B cell (primary cell): ENCODE measurements around the gene ATXN2L. TPM values are rescaled to one million over a fixed set of nuclear protein-coding genes. Genes with fewer than 3 reads are reported as not detected.
A peak's percentile ranks its signal among the peaks of the same experiment; 100 is the strongest.
"Not testable (repeated sequence)": the region's sequence is repeated elsewhere in the genome, so short reads cannot be mapped to it uniquely, and the experiment has no call there.

Experiments used
- ATAC-seq: fragments of 200-7000 bp; cut with Tn5 transposase; one replicate; pipeline ENCODE4 v1.10.0; 2021; ENCODE audit warnings: low read depth, mild to moderate bottlenecking, moderate number of reproducible peaks, moderate library complexity
- CTCF ChIA-PET: fragments of 350-600 bp; sonication (Branson Sonifier 250); formaldehyde crosslinking; loops from one replicate; lab custom pipeline; 2021; ENCODE audit warnings: antibody characterized with exemption, inconsistent platforms; lab: Charles Lee
- POLR2A ChIA-PET: fragments of 350-600 bp; sonication (Branson Sonifier 250); formaldehyde crosslinking; loops from one replicate; lab custom pipeline; 2021; ENCODE audit warnings: antibody characterized with exemption; lab: Charles Lee
- DNase-seq: peaks from one replicate; pipeline ENCODE4 v3.0.0; 2013
- H2AFZ ChIP-seq: 2 replicates; pipeline ENCODE4 v1.6.1; 2012; ENCODE audit warnings: mild to moderate bottlenecking, low read depth, low read length; ENCODE audit not compliant: insufficient read depth, poor library complexity, severe bottlenecking
- H3K27ac ChIP-seq, 2 donors: 1 replicate in 1 of 2; 2 replicates in 1 of 2; pipeline ENCODE4 v1.5.1; 2012 to 2013; ENCODE audit warnings: low read length in 2 of 2, mild to moderate bottlenecking in 2 of 2, moderate library complexity in 1 of 2
- H3K27me3 ChIP-seq, 4 experiments: fragments of 200-600 bp in 1 of 4; sonication (generic) in 1 of 4; replicated peaks in 1 of 4; 1 replicate in 2 of 4; 2 replicates in 2 of 4; pipeline versions ENCODE4 v1.6.1 to v1.7.0; 2013 to 2016; ENCODE audit warnings: low read length in 3 of 4, mild to moderate bottlenecking in 2 of 4, mixed read lengths in 1 of 4, moderate library complexity in 1 of 4; ENCODE audit not compliant: insufficient read depth in 4 of 4, control insufficient read depth in 3 of 4; ENCODE audit errors: control extremely low read depth in 1 of 4
- H3K36me3 ChIP-seq, 2 experiments: replicated peaks in 1 of 2; 1 replicate in 1 of 2; 2 replicates in 1 of 2; pipeline versions ENCODE4 v1.6.1 to v1.7.1; 2013; ENCODE audit warnings: low read length in 1 of 2; ENCODE audit not compliant: insufficient read depth in 2 of 2, control insufficient read depth in 1 of 2; ENCODE audit errors: control extremely low read depth in 1 of 2, extremely low read depth in 1 of 2
- H3K4me1 ChIP-seq, 2 donors: fragments of 200-600 bp in 1 of 2; sonication (generic) in 1 of 2; 1 replicate in 1 of 2; 2 replicates in 1 of 2; pipeline versions ENCODE4 v1.5.1 to v1.6.1; 2013 to 2017; ENCODE audit warnings: low read length in 2 of 2; ENCODE audit not compliant: control insufficient read depth in 2 of 2, insufficient read depth in 2 of 2
- H3K4me2 ChIP-seq: replicated peaks from 2 replicates; pipeline ENCODE3; 2012; ENCODE audit warnings: mild to moderate bottlenecking, low read depth, low read length; ENCODE audit not compliant: poor library complexity, severe bottlenecking
- H3K4me3 ChIP-seq, 5 experiments: fragments of 200-600 bp in 1 of 5; sonication (generic) in 1 of 5; 1 replicate in 3 of 5; 2 replicates in 2 of 5; pipeline versions ENCODE4 v1.5.1 to v1.7.0; 2011 to 2016; ENCODE audit warnings: low read length in 4 of 5, mild to moderate bottlenecking in 4 of 5, low read depth in 2 of 5, control low read depth in 1 of 5, moderate library complexity in 1 of 5; ENCODE audit not compliant: insufficient read depth in 1 of 5; ENCODE audit errors: control extremely low read depth in 1 of 5, extremely low read depth in 1 of 5
- H3K79me2 ChIP-seq: fragments of 200-600 bp; sonication (generic); one replicate; pipeline ENCODE4 v1.6.0; 2016; ENCODE audit warnings: low read length; ENCODE audit not compliant: control insufficient read depth, insufficient read depth
- H3K9ac ChIP-seq: fragments of 200-600 bp; sonication (generic); 2 replicates; pipeline ENCODE4 v1.6.1; 2017; ENCODE audit warnings: mild to moderate bottlenecking, low read length, moderate library complexity
- H3K9me3 ChIP-seq, 3 donors: one replicate each; pipeline versions ENCODE4 v1.6.1 to v1.7.1; 2013; ENCODE audit warnings: low read length in 2 of 3; ENCODE audit not compliant: control insufficient read depth in 2 of 3, insufficient read depth in 1 of 3; ENCODE audit errors: control extremely low read depth in 1 of 3
- H4K20me1 ChIP-seq: 2 replicates; pipeline ENCODE4 v1.6.0; 2012; ENCODE audit warnings: mild to moderate bottlenecking, low read length; ENCODE audit not compliant: insufficient read depth, control insufficient read depth, poor library complexity, severe bottlenecking
- H3K27ac Mint-ChIP-seq: one replicate; pipeline ENCODE4 v1.8.0; 2021; ENCODE audit warnings: mixed read lengths
- H3K27me3 Mint-ChIP-seq: one replicate; pipeline ENCODE4 v1.8.0; 2021; ENCODE audit warnings: mixed read lengths
- H3K4me1 Mint-ChIP-seq: one replicate; pipeline ENCODE4 v1.8.0; 2021; ENCODE audit warnings: mixed read lengths
- H3K4me3 Mint-ChIP-seq: one replicate; pipeline ENCODE4 v1.8.0; 2021; ENCODE audit warnings: mixed read lengths
- H3K9me3 Mint-ChIP-seq: one replicate; pipeline ENCODE4 v1.8.0; 2022; ENCODE audit warnings: mixed read lengths; ENCODE audit not compliant: insufficient read depth
- CTCF ChIP-seq: fragments of 200-600 bp; IDR thresholded peaks from one replicate; pipeline ENCODE4 v1.8.0; 2022; ENCODE audit warnings: antibody characterized with exemption, mild to moderate bottlenecking
- EZH2 ChIP-seq: IDR thresholded peaks from 2 replicates; pipeline ENCODE4 v1.6.1; 2012; ENCODE audit warnings: borderline replicate concordance, low read depth, mild to moderate bottlenecking, moderate library complexity, low read length; ENCODE audit not compliant: insufficient read depth, poor library complexity, severe bottlenecking
- WGBS: methylation state at CpG from one replicate; pipeline ENCODE4 v1.1.5; 2013; ENCODE audit warnings: missing lambda C conversion rate; ENCODE audit not compliant: insufficient coverage; 5-methylcytosine and 5-hydroxymethylcytosine counted together
- intact Hi-C: fragments of 100-400 bp; cut with micrococcal nuclease; formaldehyde crosslinking; loops from one replicate; pipeline ENCODE4 v1.10.0; 2022
- polyA plus RNA-seq: library from polyadenylated mRNA; depleted of rRNA; stranded (reverse); fragments of >200 nt; gene quantifications from 2 replicates; pipeline ENCODE4 v1.2.3, GENCODE V29; 2012
- total RNA-seq, 2 donors: library from RNA; stranded (reverse); fragments of 120-200 nt in 1 of 2; gene quantifications; 1 replicate in 1 of 2; 2 replicates in 1 of 2; pipeline versions ENCODE4 v1.2.3 to v1.2.4, GENCODE V29; 2013 to 2022

ATXN2L gene
- total and polyA plus RNA-seq, 2 donors (not counting 1 experiment from before 2014, with no cell fraction given), result 157 to 289 TPM

- ChIA-PET CTCF (interaction anchor here (0.6 to 1.5 kb wide), 2 partner anchors 28 to 95 kb away, joined by 4 read pairs; no protein-coding TSS in a partner anchor), POLR2A (no interaction called here)
- ATAC-seq (no peak), DNase-seq (peak; percentile 6)
- TF ChIP-seq CTCF (no peak), EZH2 (no peak)
- Histone ChIP-seq H3K9ac (no peak overlapping the region), H3K27me3 (no peaks in the 10 kb centered on the region), H3K27ac (no peak overlapping the region), H3K4me1 (peaks cover 11 to 14% of the 10 kb centered on the region in 2 donors), H3K36me3 (peaks cover 0 to 3% of the 10 kb centered on the region in 2 experiments), H3K9me3 (no peaks in the 10 kb centered on the region), H3K4me2 (no peak overlapping the region), H3K79me2 (peaks cover 27% of the 10 kb centered on the region), H3K4me3 (no peak overlapping the region), H4K20me1 (peaks cover 8% of the 10 kb centered on the region), H2AFZ (no peak overlapping the region)
- Mint-ChIP-seq H3K27me3 (no peaks in the 10 kb centered on the region), H3K9me3 (no peaks in the 10 kb centered on the region), H3K27ac (peak overlapping the region; percentile 21), H3K4me1 (peaks cover 14% of the 10 kb centered on the region), H3K4me3 (peak overlapping the region; percentile 27)
- 100% methylated on average over 3 of the region's 5 CpGs for WGBS
- intact Hi-C loops, result no loop called here
Measured at GRCh38 chr16:28820016-28820415, 2.8 kb upstream of the ATXN2L start.

GRCh38 chr16:28820546-28820945 is 2.3 kb upstream of the ATXN2L start:
- H3K27me3 ChIP-seq, intact Hi-C loops, H2AFZ ChIP-seq, H3K9me3 Mint-ChIP-seq, H3K9me3 ChIP-seq, H3K4me3 ChIP-seq, H3K36me3 ChIP-seq, POLR2A ChIA-PET, DNase-seq, H3K27me3 Mint-ChIP-seq, ATAC-seq, H3K4me2 ChIP-seq, H3K9ac ChIP-seq, H3K27ac ChIP-seq: not testable (repeated sequence)
- Mint-ChIP-seq H3K4me1 (peaks cover 19% of the 10 kb centered on the region), H3K4me3 (peak overlapping the region; percentile 27), H3K27ac (peak overlapping the region; percentile 21)
- peaks cover 16 to 20% of the 10 kb centered on the region in 2 donors for H3K4me1 ChIP-seq
- peaks cover 14% of the 10 kb centered on the region for H4K20me1 ChIP-seq
- 100% methylated on average over 6 of the region's 13 CpGs for WGBS
- CTCF ChIA-PET, result interaction anchor here (0.6 to 3.1 kb wide), 3 partner anchors 27 to 124 kb away, joined by 3 to 18 read pairs (median 4); partner anchors contain the start of gene CD19
- H3K79me2 ChIP-seq, result peaks cover 32% of the 10 kb centered on the region
